PC-9 (cell line): Measurements from ENCODE around the gene ME3. TPM values are rescaled to one million over a fixed set of nuclear protein-coding genes. Genes with fewer than 3 reads are reported as not detected.

ENCODE experiments used
- BruUV-seq: library from RNA; stranded (reverse); fragments of 400-500 nt; replicated peaks from 2 replicates; lab custom pipeline; 2021; lab: Mats Ljungman, UMichigan
- CTCF ChIA-PET: fragments of 300-600 bp; sonication (Branson Sonifier 250); formaldehyde crosslinking; loops from one replicate; lab custom pipeline; 2022; ENCODE audit warnings: antibody characterized with exemption; lab: Charles Lee
- POLR2A ChIA-PET: fragments of 300-600 bp; sonication (Branson Sonifier 250); formaldehyde crosslinking; loops from one replicate; lab custom pipeline; 2022; ENCODE audit warnings: antibody characterized with exemption; ENCODE audit not compliant: unreplicated experiment; lab: Charles Lee
- DNase-seq, 2 experiments: peaks; one replicate each; pipeline versions ENCODE4 v3.0.0 to v3.0.0-alpha.2; 2015 to 2022; ENCODE audit warnings: mixed read lengths in 1 of 2
- H2AFZ ChIP-seq: fragments of 200-600 bp; sonication (generic); 2 replicates; pipeline ENCODE4 v1.8.1; 2017; ENCODE audit warnings: antibody characterized with exemption
- H3F3A ChIP-seq: fragments of 200-600 bp; sonication (generic); 2 replicates; pipeline ENCODE4 v1.8.1; 2017; ENCODE audit warnings: antibody characterized with exemption, mild to moderate bottlenecking, low read depth; ENCODE audit not compliant: insufficient read depth
- H3K27ac ChIP-seq: fragments of 200-600 bp; sonication (generic); 2 replicates; pipeline ENCODE4 v1.6.1; 2016; ENCODE audit warnings: mixed run types
- H3K27me3 ChIP-seq: fragments of 200-600 bp; sonication (generic); 2 replicates; pipeline ENCODE4 v1.6.1; 2016; ENCODE audit warnings: low read depth, mixed run types; ENCODE audit not compliant: insufficient read depth
- H3K36me3 ChIP-seq: fragments of 200-600 bp; sonication (generic); 2 replicates; pipeline ENCODE4 v1.6.1; 2016; ENCODE audit warnings: low read depth, mixed run types
- H3K4me1 ChIP-seq: fragments of 200-600 bp; sonication (generic); replicated peaks from 2 replicates; pipeline ENCODE4 v1.6.1; 2016; ENCODE audit warnings: mixed run types; ENCODE audit not compliant: insufficient read depth
- H3K4me2 ChIP-seq: fragments of 200-600 bp; sonication (generic); 2 replicates; pipeline ENCODE4 v1.6.1; 2017; ENCODE audit warnings: mixed run types
- H3K4me3 ChIP-seq: fragments of 200-600 bp; sonication (generic); 2 replicates; pipeline ENCODE4 v1.6.1; 2016; ENCODE audit warnings: mixed run types
- H3K79me2 ChIP-seq: fragments of 200-600 bp; sonication (generic); 2 replicates; pipeline ENCODE4 v1.6.1; 2017; ENCODE audit warnings: low read depth, mixed run types
- H3K9me2 ChIP-seq: fragments of 200-600 bp; sonication (generic); 2 replicates; pipeline ENCODE4 v1.8.1; 2017; ENCODE audit warnings: mild to moderate bottlenecking; ENCODE audit not compliant: insufficient read depth
- H3K9me3 ChIP-seq: fragments of 200-600 bp; sonication (generic); 2 replicates; pipeline ENCODE4 v1.8.1; 2016; ENCODE audit warnings: low read depth; ENCODE audit not compliant: insufficient read depth
- H4K20me1 ChIP-seq: fragments of 200-600 bp; sonication (generic); 2 replicates; pipeline ENCODE4 v1.8.1; 2017; ENCODE audit not compliant: insufficient read depth
- CTCF ChIP-seq: fragments of 200-600 bp; sonication (generic); conservative IDR thresholded peaks from 2 replicates; pipeline ENCODE4 v1.6.1; 2017; ENCODE audit warnings: mixed run types, antibody characterized with exemption, mild to moderate bottlenecking, moderate library complexity
- EZH2 ChIP-seq: fragments of 200-600 bp; sonication (generic); IDR thresholded peaks from 2 replicates; pipeline ENCODE4 v1.8.0; 2017; ENCODE audit warnings: antibody characterized with exemption, low read depth
- intact Hi-C: fragments of 100-400 bp; cut with micrococcal nuclease; formaldehyde crosslinking; loops from one replicate; pipeline ENCODE4 v1.10.0; 2022; ENCODE audit not compliant: unreplicated experiment
- total RNA-seq: library from RNA; stranded (reverse); gene quantifications from 2 replicates; pipeline ENCODE4 v1.2.3, GENCODE V29; 2021

The ME3 gene
- total RNA-seq, 1 experiment from 2014 or later = 34.0 TPM

DNA sequence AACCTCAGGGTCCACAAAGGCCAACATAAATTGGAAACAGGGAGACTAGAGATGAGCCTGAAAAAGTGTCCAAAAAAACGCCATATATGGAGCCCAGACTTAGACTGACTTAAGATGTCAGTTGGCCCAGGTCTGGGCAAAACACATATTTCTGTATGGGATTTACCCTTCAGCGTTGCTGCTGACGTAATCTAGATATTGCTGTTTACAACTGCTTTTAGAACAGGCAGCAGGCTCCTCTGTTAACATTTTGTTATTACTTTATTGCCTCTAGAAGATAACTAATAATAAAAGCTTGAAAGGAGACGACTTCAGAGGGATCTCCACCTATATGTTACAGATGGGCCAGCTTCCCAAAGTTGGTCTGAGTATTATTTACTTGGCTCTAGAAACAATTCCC, 8.7 kb downstream of the ME3 start:
- intact Hi-C loops = no loop called here
- H3K9me2 ChIP-seq = no peaks in the 10 kb centered on the region
- no peaks in the 10 kb centered on the region for H3K4me1 ChIP-seq
- DNase-seq = no peak
- no peak overlapping the region for H3K27ac ChIP-seq
- no TSS peak for BruUV-seq
- H4K20me1 ChIP-seq = no peaks in the 10 kb centered on the region
- H3K27me3 ChIP-seq = no peaks in the 10 kb centered on the region
- no peak overlapping the region for H3K4me2 ChIP-seq
- no peak overlapping the region for H3K4me3 ChIP-seq
- TF ChIP-seq CTCF = no peak
- no peak for TF ChIP-seq EZH2
- no peaks in the 10 kb centered on the region for H3F3A ChIP-seq
- ChIA-PET POLR2A (no interaction called here), CTCF (no interaction called here)
- H3K9me3 ChIP-seq = no peaks in the 10 kb centered on the region
- H3K79me2 ChIP-seq = peaks cover 9% of the 10 kb centered on the region
- H2AFZ ChIP-seq = no peak overlapping the region
- 0 out of 2 replicates have a peak, but pooled peaks cover 12% of the 10 kb centered on the region for H3K36me3 ChIP-seq

DNA sequence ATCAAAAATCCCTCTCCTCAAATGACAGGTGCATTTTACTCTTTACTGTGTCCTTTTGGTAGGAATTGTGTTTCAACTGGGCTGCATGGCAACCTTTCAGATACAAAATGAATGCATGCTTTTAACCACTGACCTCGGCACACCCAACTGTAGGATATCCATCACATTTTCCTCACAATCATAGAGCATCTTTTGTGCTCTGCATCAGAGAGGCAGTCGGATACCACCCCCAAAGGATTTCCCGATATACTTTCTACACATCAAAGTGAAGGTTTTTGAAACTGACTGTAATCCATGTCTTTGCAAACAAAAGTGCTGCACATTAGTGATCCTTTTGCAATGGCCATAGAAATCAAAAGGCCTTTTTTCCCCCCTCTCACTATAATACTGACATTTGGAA, 9.1 kb downstream of the ME3 start:
- Histone ChIP-seq H2AFZ (no peak overlapping the region), H3K79me2 (peaks cover 6% of the 10 kb centered on the region; the same call in 1 of the 2 replicates), H3K36me3 (0 out of 2 replicates have a peak, but pooled peaks cover 12% of the 10 kb centered on the region), H3K9me3 (no peaks in the 10 kb centered on the region), H4K20me1 (no peaks in the 10 kb centered on the region), H3K4me1 (no peaks in the 10 kb centered on the region), H3K9me2 (no peaks in the 10 kb centered on the region), H3K27ac (no peak overlapping the region), H3K4me2 (no peak overlapping the region), H3K4me3 (no peak overlapping the region), H3F3A (no peaks in the 10 kb centered on the region), H3K27me3 (no peaks in the 10 kb centered on the region)
- intact Hi-C loops = no loop called here
- DNase-seq = no peak
- ChIA-PET POLR2A (no interaction called here), CTCF (no interaction called here)
- TF ChIP-seq EZH2 (no peak), CTCF (no peak)
- BruUV-seq = no TSS peak

DNA sequence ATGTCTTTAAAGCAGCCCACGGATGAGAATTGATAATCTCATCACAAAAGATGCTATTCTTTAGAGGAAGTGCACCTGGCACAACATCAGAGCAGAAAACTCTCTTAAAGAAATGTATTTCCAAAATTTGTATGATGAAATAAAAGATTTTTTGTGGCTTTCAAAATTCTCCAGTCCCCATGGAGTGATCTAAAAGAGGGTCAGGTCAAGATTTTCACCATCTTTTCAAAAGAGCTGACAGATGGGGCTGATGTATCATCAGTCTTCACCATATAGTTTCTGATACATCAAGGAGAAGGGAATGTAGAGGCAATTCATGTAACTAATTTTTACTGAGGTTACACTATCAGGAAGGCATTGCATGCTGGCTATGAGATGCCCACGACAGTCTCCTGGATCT, 11.7 kb downstream of the ME3 start:
- Histone ChIP-seq H4K20me1 (no peaks in the 10 kb centered on the region), H3K4me2 (no peak overlapping the region), H3K4me3 (no peak overlapping the region), H3K4me1 (no peaks in the 10 kb centered on the region), H3K27me3 (no peaks in the 10 kb centered on the region), H3K9me2 (no peaks in the 10 kb centered on the region), H3F3A (no peaks in the 10 kb centered on the region), H3K27ac (no peak overlapping the region), H3K79me2 (no peaks in the 10 kb centered on the region), H2AFZ (no peak overlapping the region), H3K9me3 (no peaks in the 10 kb centered on the region), H3K36me3 (0 out of 2 replicates have a peak, but pooled peaks cover 12% of the 10 kb centered on the region)
- no peak for TF ChIP-seq CTCF
- TF ChIP-seq EZH2 = no peak
- DNase-seq = no peak
- BruUV-seq = no TSS peak
- POLR2A ChIA-PET = no interaction called here
- intact Hi-C loops = no loop called here
- CTCF ChIA-PET = interaction anchor here (0.6 kb wide), 1 partner anchor 258 kb away, joined by 3 read pairs; no protein-coding TSS in a partner anchor
